Loucy (cell line): ENCODE measurements around the gene IGF2R.
"Not testable (repeated sequence)": the region's sequence is repeated elsewhere in the genome, so short reads cannot be mapped to it uniquely, and the experiment has no call there.

Source experiments
- H2AFZ ChIP-seq: fragments of 200-600 bp; sonication (generic); 2 replicates; pipeline ENCODE4 v1.6.0; 2016; ENCODE audit warnings: antibody characterized with exemption, mild to moderate bottlenecking, low read length, moderate library complexity
- H3F3A ChIP-seq: fragments of 200-600 bp; 2 replicates; pipeline ENCODE4 v1.6.0; 2016; ENCODE audit warnings: antibody characterized with exemption, low read depth, mild to moderate bottlenecking
- H3K27me3 ChIP-seq: fragments of 200-600 bp; sonication (generic); 2 replicates; pipeline ENCODE4 v1.6.1; 2014; ENCODE audit warnings: low read length, mild to moderate bottlenecking; ENCODE audit not compliant: insufficient read depth, poor library complexity, severe bottlenecking
- H3K36me3 ChIP-seq: fragments of 200-600 bp; sonication (generic); 2 replicates; pipeline ENCODE4 v1.6.1; 2016; ENCODE audit warnings: low read length; ENCODE audit not compliant: insufficient read depth
- H3K4me1 ChIP-seq: fragments of 200-600 bp; sonication (generic); 2 replicates; pipeline ENCODE4 v1.5.1; 2014; ENCODE audit warnings: low read length, mild to moderate bottlenecking; ENCODE audit not compliant: insufficient read depth, poor library complexity, severe bottlenecking
- H3K4me2 ChIP-seq: fragments of 200-600 bp; sonication (generic); 2 replicates; pipeline ENCODE4 v1.6.0; 2014; ENCODE audit warnings: antibody characterized with exemption, low read length, low read depth, mild to moderate bottlenecking; ENCODE audit not compliant: poor library complexity, severe bottlenecking
- H3K4me3 ChIP-seq: fragments of 200-600 bp; sonication (generic); 2 replicates; pipeline ENCODE4 v1.5.1; 2014; ENCODE audit warnings: low read length, mild to moderate bottlenecking, mixed read lengths; ENCODE audit not compliant: poor library complexity, severe bottlenecking
- H3K79me2 ChIP-seq: fragments of 200-600 bp; sonication (generic); 2 replicates; pipeline ENCODE4 v1.6.1; 2014; ENCODE audit warnings: low read length; ENCODE audit not compliant: insufficient read depth
- H3K9ac ChIP-seq: fragments of 200-600 bp; sonication (generic); 2 replicates; pipeline ENCODE4 v1.6.0; 2014; ENCODE audit warnings: mild to moderate bottlenecking, low read depth, low read length, moderate library complexity; ENCODE audit not compliant: poor library complexity, severe bottlenecking
- H3K9me2 ChIP-seq: fragments of 200-600 bp; sonication (generic); replicated peaks from 2 replicates; pipeline ENCODE4 v1.6.1; 2016; ENCODE audit warnings: low read depth, low read length, mixed read lengths
- H3K9me3 ChIP-seq: fragments of 200-600 bp; sonication (generic); 2 replicates; pipeline ENCODE4 v1.6.1; 2014; ENCODE audit warnings: mild to moderate bottlenecking, antibody characterized with exemption, low read length, low read depth; ENCODE audit not compliant: insufficient read depth
- H4K20me1 ChIP-seq: fragments of 200-600 bp; sonication (generic); 2 replicates; pipeline ENCODE4 v1.6.0; 2014; ENCODE audit warnings: antibody characterized with exemption, low read length, mild to moderate bottlenecking; ENCODE audit not compliant: insufficient read depth, poor library complexity, severe bottlenecking
- EZH2phosphoT487 ChIP-seq: fragments of 200-600 bp; IDR thresholded peaks from 2 replicates; pipeline ENCODE4 v1.6.1; 2018; ENCODE audit warnings: antibody characterized with exemption, mild to moderate bottlenecking, moderate library complexity, borderline replicate concordance
- TF ChIP-seq, protein P1 (sequence below): fragments of 200-600 bp; sonication (generic); conservative IDR thresholded peaks from 2 replicates; pipeline ENCODE4 v1.5.1; 2014; ENCODE audit warnings: mild to moderate bottlenecking, antibody characterized with exemption, low read length

Gene IGF2R

DNA sequence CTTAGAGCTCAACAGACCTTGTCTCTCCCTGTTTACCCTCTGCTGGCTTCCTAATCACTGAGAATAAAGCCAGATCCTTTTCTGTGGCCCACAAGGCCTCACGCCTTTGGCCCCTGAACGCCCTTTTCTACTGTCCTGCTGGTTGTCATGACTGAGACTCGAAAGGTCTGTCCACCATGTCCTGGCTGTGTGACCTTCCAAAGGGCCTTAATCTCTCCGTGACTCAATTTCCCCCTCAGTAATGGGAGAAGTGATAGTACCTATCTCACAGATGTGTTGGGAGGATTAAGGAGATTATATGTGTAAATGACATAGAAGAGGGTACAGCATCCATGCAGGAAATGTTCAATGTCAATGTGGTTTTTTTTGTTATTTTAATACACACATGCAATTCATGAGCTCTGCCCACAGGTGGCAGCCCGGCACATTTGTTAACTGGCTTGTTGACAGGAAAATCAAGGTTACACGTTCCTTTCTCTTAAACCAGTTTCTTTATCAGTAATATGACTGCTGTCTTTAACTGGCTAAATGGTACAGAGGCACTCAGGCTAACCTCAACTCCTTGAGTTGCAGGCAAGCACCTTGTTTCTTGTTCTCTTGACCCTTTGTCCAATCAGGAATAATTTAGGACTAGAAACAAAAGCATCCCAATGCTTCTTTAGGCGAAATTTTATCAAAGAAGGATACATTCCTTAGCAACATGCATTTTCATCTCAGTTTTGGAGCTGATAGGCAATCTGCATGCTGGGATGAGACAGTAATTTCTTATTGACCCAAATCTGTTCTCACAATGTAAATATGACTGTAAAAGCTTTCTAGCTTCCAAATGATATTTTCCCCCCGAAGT lies 169.3 kb downstream of the IGF2R start:
- Histone ChIP-seq H3K79me2 (no peaks in the 10 kb centered on the region), H3K4me1 (no peaks in the 10 kb centered on the region), H3K36me3 (no peaks in the 10 kb centered on the region), H3K9me2 (no peaks in the 10 kb centered on the region), H3K27me3 (no peaks in the 10 kb centered on the region), H3F3A (no peaks in the 10 kb centered on the region), H3K9ac (no peak overlapping the region), H2AFZ (no peak overlapping the region), H3K9me3 (no peaks in the 10 kb centered on the region), H4K20me1 (no peaks in the 10 kb centered on the region), H3K4me3 (no peak overlapping the region), H3K4me2 (no peak overlapping the region)
- no peak for TF ChIP-seq EZH2phosphoT487
- TF ChIP-seq, protein P1, sequence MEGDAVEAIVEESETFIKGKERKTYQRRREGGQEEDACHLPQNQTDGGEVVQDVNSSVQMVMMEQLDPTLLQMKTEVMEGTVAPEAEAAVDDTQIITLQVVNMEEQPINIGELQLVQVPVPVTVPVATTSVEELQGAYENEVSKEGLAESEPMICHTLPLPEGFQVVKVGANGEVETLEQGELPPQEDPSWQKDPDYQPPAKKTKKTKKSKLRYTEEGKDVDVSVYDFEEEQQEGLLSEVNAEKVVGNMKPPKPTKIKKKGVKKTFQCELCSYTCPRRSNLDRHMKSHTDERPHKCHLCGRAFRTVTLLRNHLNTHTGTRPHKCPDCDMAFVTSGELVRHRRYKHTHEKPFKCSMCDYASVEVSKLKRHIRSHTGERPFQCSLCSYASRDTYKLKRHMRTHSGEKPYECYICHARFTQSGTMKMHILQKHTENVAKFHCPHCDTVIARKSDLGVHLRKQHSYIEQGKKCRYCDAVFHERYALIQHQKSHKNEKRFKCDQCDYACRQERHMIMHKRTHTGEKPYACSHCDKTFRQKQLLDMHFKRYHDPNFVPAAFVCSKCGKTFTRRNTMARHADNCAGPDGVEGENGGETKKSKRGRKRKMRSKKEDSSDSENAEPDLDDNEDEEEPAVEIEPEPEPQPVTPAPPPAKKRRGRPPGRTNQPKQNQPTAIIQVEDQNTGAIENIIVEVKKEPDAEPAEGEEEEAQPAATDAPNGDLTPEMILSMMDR, result peak; percentile 92

DNA sequence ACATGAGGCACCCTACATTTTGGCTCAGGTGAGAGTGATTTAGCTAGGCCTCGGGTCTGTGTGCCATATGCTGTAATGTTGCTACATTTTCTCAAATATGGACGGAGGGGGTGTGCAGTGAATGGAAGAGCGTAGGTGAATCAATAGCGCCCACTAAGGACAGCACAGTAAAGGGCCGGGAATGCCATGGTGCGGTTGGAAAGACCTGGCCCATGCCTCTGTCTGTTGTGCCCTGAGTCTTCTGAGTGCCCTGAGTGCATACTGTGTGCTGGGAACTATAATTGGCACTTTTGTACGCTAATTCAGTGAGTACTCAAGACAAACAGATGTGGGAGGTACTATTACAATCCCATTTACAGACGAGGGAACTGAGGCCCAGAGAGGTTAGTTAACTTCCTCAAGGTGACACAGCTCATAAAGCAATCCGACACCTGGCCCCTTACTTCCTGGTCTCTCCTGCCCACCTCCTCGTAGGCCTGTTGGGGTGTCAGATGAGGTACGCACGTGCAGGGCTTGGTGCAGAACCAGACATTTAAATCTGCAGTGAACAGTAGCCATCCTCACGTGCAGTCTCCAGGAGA lies 170.0 kb downstream of the IGF2R start:
- Histone ChIP-seq H3F3A (no peaks in the 10 kb centered on the region), H2AFZ (no peak overlapping the region), H3K4me2 (no peak overlapping the region), H3K9ac (no peak overlapping the region), H4K20me1 (no peaks in the 10 kb centered on the region), H3K36me3 (no peaks in the 10 kb centered on the region), H3K4me3 (no peak overlapping the region), H3K4me1 (no peaks in the 10 kb centered on the region), H3K27me3 (no peaks in the 10 kb centered on the region), H3K9me2 (no peaks in the 10 kb centered on the region), H3K79me2 (no peaks in the 10 kb centered on the region), H3K9me3 (no peaks in the 10 kb centered on the region)
- no peak for TF ChIP-seq EZH2phosphoT487
- TF ChIP-seq, protein P1, result no peak

DNA sequence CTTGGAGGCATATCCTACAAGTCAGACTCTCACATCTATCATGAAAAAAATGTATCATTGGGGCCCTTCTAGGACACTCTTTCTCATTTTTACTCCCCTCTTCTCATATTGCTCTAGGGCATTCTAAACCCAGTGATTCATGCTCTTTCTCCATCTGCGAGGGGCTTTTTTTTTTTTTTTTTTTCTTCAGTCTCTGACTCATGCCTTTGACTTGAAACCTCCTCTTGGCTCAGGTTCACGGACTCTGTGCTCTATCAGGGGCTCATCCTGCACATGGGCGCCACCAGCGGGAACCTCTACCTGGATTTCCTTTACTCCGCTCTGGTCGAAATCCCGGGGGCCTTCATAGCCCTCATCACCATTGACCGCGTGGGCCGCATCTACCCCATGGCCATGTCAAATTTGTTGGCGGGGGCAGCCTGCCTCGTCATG lies 170.6 kb downstream of the IGF2R start:
- no peak overlapping the region for H3K4me3 ChIP-seq
- H3K27me3 ChIP-seq, result no peaks in the 10 kb centered on the region
- no peak for TF ChIP-seq EZH2phosphoT487
- TF ChIP-seq, protein P1, result no peak
- H3K9me2 ChIP-seq, result no peaks in the 10 kb centered on the region
- no peaks in the 10 kb centered on the region for H3K36me3 ChIP-seq
- H3F3A ChIP-seq, result no peaks in the 10 kb centered on the region
- no peak overlapping the region for H2AFZ ChIP-seq
- no peak overlapping the region for H3K9ac ChIP-seq
- H3K4me1 ChIP-seq, result no peaks in the 10 kb centered on the region
- H3K79me2 ChIP-seq, result no peaks in the 10 kb centered on the region
- no peaks in the 10 kb centered on the region for H3K9me3 ChIP-seq
- no peak overlapping the region for H3K4me2 ChIP-seq
- no peaks in the 10 kb centered on the region for H4K20me1 ChIP-seq

DNA sequence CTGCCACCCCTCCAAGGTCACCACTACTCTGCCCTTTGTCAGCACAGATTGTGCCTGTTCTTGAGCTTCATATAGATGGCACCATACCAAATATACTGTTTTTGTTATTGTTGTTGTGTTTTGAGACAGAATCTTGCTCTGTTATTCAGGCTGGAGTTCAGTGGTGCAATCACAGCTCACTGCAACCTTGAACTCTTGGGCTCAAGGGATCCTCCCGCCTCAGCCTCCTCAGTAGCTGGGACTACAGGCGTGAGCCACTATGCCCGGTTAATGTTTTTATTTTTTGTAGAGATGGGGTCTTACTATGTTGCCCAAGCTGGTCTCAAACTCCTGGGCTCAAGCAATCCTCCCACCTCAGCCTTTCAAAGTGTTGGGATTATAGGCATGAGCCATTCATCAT lies 171.6 kb downstream of the IGF2R start:
- H3F3A ChIP-seq, H2AFZ ChIP-seq, H3K9me2 ChIP-seq, H3K79me2 ChIP-seq, H3K27me3 ChIP-seq, H4K20me1 ChIP-seq, H3K4me3 ChIP-seq, H3K9ac ChIP-seq, H3K36me3 ChIP-seq, H3K9me3 ChIP-seq, H3K4me1 ChIP-seq, H3K4me2 ChIP-seq: not testable (repeated sequence)
